Stimulated activated CD8-positive, alpha-beta memory T cell treated with anti-CD3 and anti-CD28 coated beads, Interleukin-7, amount 100 ng/mL, for 1 hour (primary cell): ENCODE results near the gene MBOAT1.
"Not testable (repeated sequence)": the region's sequence is repeated elsewhere in the genome, so short reads cannot be mapped to it uniquely, and the experiment has no call there.

Source experiments
- DNase-seq, 2 donors: peaks; one replicate each; pipeline ENCODE4 v3.0.0-alpha.2; 2020; ENCODE audit warnings: low read depth in 2 of 2

Gene MBOAT1

DNA sequence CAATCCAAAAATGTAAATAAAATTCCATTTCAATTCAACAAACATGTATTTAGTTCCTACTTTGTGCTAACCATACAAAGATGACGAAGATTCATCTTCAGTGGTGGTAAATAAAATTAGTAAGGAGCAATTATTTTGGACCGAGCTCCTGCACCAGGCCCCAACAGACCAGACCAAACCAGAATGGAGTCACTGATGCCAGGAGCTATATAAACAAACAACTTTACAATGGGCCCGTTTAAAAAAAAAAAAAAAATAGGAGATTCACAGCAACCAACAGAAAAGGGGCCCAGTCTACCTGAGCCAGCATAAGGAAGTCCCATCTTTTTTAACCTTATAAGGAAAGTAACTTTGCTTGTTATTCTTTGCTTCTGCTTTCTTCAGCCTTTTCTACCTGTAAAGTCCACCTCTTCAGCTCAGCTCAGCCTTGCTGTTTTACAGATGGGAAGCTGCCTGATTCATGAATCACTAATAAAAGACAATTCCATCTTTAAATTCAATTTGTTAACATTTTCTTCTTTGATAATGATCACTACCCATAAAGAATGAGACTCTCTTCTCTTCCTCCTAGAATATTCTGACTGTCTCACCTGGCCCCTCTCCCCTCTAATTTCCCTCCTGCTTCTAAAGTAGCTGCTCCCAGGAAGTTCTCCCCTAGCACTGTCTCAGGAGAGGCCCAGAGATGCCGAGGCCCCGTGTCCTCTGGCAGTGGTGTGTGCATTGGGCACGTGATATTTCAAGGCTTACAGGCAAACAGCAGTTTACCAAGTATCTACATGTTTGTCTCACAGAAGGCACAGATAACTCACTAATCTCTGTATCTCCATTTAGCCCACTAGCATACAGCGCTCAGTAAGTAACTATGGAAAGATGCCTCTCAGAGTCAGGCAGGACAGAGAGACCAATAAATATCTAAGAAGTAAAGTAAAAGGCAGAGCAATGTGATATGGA is 8.4 kb downstream of the MBOAT1 start:
- DNase-seq = no peak

DNA sequence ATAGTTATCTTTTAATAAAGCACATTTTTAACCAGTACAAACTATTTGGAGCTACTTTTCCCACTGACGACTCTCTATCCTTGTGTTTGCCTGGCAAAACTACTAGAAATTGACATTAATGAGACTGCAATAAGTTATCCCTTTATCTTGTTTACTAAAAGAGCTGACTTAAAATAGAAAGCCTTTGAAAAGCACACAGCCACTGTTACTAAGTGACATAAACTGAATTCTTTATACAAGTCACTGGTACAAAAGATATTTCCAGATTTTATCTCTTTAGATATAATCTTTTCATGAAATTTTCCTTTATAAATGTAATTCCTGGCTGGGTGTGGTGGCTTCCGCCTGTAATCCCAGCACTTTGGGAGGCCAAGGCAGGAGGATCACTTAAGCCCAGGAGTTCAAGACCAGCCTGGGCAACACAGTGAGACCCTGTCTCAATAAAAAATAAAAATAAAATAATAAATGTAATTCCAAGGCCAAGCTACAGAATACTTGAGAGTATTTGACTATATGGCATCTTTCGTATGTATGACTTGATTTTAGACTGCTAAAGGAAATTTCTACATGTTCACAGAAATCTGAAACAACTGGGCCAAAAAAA is 9.5 kb downstream of the MBOAT1 start:
- DNase-seq = no peak

- DNase-seq = no peak
Measured at GRCh38 chr6:20202324-20202658, 10.0 kb downstream of the MBOAT1 start.

DNA sequence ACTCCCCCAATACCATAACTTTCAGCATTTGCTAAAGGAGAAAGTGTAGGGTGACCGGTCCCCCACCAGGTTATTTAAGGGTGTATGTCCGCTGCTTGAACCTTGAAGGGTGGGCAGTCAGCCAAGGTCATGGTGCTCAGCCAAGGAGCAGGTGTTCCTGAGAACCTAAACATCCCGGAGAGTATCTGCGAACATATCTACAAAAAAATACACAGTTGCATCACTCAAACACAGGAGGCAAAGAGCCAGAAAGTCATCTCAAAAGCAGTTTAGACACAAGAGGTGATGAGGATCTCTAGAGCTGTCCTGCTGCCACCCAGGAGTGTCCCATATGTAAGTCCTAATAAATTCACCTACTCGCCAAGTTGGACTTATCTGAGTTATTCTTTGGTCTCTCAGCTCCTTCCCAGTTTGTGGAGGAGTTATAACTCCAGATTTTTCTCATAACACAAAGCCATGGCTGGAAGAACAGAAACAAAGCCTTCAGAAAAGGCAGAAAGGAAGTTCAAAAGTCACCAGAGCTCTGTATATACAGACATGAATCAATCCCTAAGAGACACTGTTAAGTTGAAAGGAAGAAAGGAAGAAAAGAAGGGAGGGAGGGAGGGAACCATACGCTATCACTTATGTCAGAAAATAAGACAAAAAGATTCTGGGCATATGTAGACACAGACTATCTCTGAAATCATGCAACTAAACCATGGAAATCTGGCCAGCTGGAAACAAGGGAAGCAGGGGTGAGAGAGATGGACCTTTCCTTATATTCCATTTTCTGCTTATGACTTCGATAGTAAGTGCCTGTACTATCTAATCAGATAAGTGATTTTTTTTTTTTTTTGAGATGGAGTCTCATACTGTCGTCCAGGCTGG is 11.3 kb downstream of the MBOAT1 start:
- DNase-seq = no peak

DNA sequence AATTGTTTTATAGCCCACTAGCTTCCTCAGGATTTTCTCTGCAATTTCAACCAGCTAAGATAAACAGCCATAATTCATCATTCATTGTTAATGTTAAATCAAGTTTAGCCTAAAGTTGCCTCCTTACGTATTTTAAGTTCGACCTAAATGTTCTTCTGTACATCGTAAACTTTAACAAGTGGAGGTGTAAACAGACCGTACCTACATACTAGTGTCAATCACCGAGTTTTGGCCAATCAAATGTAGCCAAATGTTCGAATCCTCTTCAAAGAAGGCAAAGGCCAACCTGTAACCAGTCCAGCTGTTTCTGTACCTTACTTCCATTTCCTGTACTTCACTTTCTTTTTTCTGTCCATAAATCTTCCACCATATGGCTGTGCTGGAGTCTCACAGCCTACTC is 13.5 kb downstream of the MBOAT1 start:
- no peak for DNase-seq

DNA sequence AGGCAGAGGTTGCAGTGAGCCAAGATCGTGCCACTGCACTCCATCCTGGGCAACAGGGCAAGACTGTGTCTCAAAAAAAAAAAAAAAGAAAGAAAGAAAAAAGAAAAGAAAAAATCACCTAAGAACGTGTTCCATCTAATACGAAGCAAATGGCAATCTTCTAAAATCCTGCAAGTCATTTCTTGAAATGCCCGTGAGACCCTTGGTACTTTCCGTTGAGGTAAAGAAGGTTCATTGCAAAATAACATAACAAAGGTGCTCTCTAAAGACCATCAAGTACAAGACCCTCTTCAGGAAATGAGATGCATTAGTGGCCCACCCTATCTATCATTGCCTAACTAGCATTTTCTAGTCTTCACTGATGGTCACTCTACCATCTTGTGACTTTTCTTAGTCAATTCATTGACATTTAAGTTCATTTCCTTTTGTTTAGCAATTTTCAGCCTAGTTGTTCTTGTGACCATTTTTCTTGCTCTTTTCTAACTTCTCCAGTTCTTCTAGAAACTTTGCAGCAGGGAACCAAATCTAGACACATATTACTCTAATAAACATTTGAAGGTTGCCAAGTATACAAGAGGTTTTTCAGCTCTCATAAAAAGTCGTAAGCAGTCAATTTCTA is 14.0 kb downstream of the MBOAT1 start:
- no peak for DNase-seq

GRCh38 chr6:20197251-20197650 is 15.0 kb downstream of the MBOAT1 start:
- no peak for DNase-seq

GRCh38 chr6:20192625-20193024 is 19.6 kb downstream of the MBOAT1 start:
- no peak for DNase-seq

DNA sequence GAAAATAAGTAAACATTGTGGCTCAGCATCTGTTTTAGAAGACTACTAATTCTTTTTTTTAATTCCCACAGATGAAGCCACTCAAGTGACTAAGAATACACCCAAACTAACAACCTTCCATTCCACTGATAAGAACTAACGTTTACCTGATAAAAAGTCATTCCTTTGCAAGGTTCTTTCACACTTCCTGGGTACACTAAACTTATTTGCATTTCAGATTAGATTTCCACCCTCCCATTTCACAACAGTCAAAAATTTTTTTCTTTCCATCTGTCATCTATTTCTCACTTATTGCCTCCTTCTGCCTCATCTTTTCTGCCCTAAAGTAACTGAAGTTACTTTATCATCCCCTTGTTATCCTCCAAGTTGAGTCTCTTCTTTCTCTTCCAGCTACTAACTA is 20.3 kb downstream of the MBOAT1 start:
- DNase-seq = no peak

- no peak for DNase-seq
Measured at GRCh38 chr6:20188630-20189075, 23.6 kb downstream of the MBOAT1 start.

- DNase-seq = no peak
Measured at GRCh38 chr6:20186981-20187380, 25.3 kb downstream of the MBOAT1 start.

DNA sequence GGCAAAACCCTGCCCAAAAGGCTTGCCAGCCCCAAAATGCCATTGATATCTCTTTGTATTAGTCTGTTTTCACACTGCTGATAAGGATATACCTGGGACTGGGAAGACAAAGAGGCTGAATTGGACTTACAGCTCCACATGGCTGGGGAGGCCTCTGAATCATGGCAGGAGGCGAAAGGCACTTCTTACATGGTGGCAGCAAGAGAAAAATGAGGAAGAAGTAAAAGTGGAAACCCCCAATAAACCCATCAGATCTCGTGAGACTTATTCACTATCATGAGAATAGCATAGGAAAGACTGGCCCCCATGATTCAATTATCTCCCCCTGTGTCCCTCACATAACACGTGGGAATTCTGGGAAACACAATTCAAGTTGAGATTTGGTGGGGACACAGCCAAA is 28.6 kb downstream of the MBOAT1 start:
- DNase-seq = no peak

- no peak for DNase-seq
Measured at GRCh38 chr6:20182926-20183521, 29.2 kb downstream of the MBOAT1 start.

GRCh38 chr6:20182069-20182468 is 30.2 kb downstream of the MBOAT1 start:
- DNase-seq = no peak

- no peak for DNase-seq
Measured at GRCh38 chr6:20180935-20181334, 31.3 kb downstream of the MBOAT1 start.

- DNase-seq = not testable (repeated sequence)
Measured at GRCh38 chr6:20179287-20180045, 32.8 kb downstream of the MBOAT1 start.

GRCh38 chr6:20178327-20178726 is 33.9 kb downstream of the MBOAT1 start:
- no peak for DNase-seq

GRCh38 chr6:20175810-20176410 is 36.4 kb downstream of the MBOAT1 start:
- no peak for DNase-seq

- no peak for DNase-seq
Measured at GRCh38 chr6:20173833-20174792, 38.2 kb downstream of the MBOAT1 start.
